GM12891 (cell line): Measurements from ENCODE around the gene KCNK2.

Experiments used
- POLR2A ChIP-seq: IDR thresholded peaks from 2 replicates; pipeline ENCODE4 v1.6.1; 2011; ENCODE audit warnings: low read depth, low read length, control low read depth
- POLR2AphosphoS5 ChIP-seq: IDR thresholded peaks from 2 replicates; pipeline ENCODE4 v1.6.1; 2011; ENCODE audit warnings: low read depth, low read length, control low read depth
- TAF1 ChIP-seq: IDR thresholded peaks from 2 replicates; pipeline ENCODE4 v1.6.1; 2011; ENCODE audit warnings: low read depth, low read length, control low read depth

GRCh38 chr1:215267495-215267894 lies 185.0 kb downstream of the KCNK2 start:
- TF ChIP-seq POLR2AphosphoS5 (no peak), TAF1 (no peak), POLR2A (no peak)
